ENCODE data around the gene TCAP.

GRCh38 chr17:39661744-39662541 is 3.2 kb upstream of the TCAP start:
- TF ChIP-seq CTCF (conservative IDR thresholded peaks at IDR 0.05 in 1 of 2, IDR thresholded peaks at IDR 0.05 in 1 of 2; ENCODE audit: extremely low read depth in 1 of 2, insufficient read depth in 1 of 2, low read depth in 1 of 2, low read length in 2 of 2) = no peak
- no peak for TF ChIP-seq EZH2 (IDR thresholded peaks at IDR 0.05; ENCODE audit: borderline replicate concordance, low read length)

All from mammary epithelial cell (primary cell).